DMS 273 treated with DMSO at 0.1 percent for 48 hours (cell line): ENCODE data around the gene GMEB2.

ENCODE experiments used
- DNase-seq: peaks from one replicate; lab custom pipeline; 2025; lab: John Stamatoyannopoulos, UW

GMEB2 gene

DNA sequence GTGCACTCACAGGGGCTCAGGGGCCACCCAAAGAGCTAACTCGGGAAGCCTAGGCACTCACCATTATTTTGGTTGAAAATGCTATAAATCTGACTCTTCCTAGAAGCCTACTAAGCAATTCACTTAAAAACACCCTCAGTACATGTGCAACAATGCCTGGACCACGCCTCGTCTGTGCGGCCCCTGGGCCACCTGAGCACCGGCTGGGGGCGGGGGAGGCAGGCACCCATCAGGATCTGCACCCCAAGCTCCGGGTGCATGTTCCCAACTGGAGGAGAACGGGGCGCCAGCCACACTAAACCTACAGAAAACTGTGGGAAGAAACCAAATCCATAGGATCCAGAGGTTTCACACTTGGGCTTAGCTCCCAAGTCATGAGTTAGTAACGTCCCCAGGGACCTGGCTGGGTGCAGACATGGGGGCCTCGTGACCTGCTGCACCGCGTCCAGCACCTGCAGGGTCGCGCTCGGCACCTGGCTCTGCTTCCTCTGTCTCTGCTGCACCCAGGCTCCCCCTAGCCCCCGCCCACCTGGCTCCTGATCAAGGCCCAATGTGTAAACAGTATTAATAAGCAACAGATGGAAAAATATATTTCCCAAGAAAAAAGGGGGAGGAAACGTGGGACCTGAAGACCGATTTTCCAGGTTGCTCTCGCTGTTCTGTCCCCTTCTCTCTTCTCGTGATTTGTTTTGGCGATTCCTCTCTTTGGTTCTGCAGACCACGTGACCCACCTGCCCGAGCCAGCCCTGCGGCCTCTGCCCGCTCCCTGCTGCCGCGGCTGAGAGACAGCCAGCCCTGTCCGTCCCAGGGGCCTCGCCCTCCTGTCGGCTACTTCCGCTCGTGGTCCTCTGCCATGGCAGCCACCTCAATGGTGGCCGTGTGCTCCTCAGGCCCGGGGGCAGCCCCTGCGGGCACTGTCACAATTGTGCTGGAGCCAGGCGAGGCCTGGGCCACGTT lies 37.4 kb downstream of the GMEB2 start:
- no peak for DNase-seq

DNA sequence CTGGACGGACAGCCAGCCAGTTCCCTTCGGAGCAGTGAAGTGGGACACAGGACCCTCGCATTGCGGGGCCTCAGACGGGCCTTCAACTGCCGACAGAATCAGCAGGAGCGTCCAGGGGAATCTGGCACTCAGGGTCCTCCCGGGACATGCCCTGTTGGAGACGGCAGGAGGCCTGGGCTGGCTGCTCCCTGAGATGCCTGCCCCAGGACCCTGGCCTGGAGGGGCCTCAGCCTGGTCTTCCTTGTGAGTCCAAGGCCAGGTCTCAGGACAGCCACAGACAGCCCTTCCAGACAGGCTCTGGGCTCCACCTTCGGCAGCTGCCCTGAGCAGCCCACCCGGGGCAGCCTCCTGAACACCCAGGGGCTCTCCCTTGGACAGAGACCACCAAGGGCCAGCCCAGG lies 38.3 kb downstream of the GMEB2 start:
- DNase-seq, result no peak

DNA sequence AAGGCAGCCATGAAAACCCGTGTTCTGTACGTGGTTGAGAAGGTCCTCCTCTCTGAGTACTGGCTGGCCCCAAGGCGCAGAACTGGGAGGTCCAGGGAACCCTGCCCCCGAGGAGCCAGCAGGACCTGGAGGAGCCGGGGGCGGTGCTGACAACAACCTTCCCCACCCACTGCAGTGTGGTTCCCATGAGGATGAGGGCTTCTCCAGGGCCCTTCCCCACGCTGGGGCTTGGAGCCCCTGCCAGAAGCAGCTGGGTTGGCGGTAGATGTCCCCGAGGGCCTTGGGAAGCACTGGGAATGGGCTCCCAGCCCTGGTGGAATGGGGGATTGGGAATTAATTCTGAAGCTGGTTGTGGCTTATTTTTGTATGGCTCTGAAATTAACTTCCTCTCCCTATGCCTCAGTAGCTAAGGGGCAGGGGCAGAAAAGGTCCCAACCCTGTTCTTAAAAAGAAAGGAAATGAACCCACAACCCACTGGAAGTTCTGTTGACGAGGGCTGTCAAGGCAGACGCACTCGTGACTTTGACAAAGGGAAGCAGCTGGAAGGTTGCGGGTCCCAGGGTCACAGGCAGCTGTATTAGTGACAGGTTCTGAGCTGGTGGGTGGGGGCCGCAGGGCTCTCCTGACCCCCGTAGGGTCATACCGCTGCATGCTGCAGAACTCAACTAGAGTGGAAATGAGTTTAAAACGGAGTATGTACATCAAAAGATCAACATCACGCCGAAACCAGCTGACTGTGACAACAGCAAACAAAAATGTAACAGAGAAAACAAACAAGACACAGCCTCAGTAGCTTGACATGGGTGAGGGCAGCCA lies 38.9 kb downstream of the GMEB2 start:
- DNase-seq, result no peak

DNA sequence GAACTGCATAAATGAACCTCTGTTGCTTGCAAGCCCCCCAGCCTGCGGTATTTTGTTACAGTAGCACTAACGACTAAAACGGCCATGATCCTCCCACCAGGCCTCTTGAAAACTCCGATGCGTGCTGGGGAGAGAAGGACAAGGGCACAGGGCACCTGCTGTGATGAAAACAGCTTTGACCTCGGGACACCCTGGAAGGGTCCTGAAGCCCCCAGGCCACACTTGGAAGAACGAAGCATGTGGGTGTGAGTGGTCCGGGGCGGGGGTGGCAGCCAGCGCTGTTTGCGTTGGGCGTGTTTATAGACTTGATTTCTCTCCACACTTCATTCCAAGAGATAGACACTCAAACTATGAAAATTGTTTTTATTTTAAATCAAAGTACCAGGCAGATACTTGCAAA lies 39.6 kb downstream of the GMEB2 start:
- no peak for DNase-seq

DNA sequence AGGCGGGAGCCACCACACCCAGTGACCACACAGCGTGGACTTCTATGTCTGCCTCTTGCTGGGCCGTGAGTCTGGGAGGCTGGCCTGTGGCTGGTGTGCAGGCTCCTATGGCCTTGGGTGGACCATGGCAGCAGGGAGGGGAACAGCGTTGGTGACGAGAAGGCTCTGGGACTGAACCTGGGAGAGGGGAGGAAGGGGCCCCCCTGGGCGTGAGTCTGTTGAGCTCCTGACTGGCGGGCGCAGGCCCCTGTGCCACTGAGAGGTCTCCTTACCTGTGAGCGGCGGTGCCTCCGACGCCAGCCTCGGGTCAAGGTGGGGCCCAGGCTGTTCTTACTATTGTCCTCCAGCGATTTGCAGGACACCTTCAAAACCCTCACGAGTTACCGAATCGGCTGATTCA lies 40.1 kb downstream of the GMEB2 start:
- DNase-seq, result no peak

GRCh38 chr20:63585616-63586565 lies 41.0 kb downstream of the GMEB2 start:
- no peak for DNase-seq

- no peak for DNase-seq
Observed at GRCh38 chr20:63582382-63583063, 44.4 kb downstream of the GMEB2 start.

DNA sequence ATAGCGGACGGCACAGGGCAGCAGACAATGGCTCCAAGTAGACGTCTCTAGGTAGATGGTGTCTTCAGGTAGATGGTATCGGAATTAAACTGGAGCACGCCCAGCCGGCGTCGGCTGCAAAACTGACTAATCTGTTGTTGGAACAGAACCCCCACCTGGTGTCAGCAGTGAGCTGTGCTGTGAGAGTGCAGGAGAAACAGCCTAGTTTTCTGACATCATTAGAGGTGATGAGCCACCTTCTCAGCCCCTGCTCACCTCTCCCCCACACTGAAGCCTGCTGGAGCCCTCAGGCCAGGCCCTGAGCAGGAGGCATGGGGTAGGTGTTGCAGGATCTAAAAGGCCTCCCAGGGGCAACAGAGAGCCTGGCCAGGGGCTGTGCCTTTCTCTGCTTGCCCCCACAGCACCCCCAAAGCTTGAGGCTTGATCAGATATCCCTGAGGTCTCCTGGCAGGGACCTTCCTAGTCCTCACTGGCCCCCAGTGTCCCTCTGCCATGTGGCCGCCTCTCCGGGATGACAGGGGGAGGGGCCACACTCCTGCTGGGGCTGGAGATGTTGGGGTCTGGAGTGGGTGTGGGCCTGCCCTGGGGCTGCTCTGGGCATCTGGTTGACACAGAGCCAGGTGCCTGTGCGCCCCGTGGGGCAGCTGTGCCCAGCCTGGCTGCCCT lies 46.0 kb downstream of the GMEB2 start:
- no peak for DNase-seq

- DNase-seq, result no peak
Observed at GRCh38 chr20:63579017-63579694, 47.7 kb downstream of the GMEB2 start.

- DNase-seq, result no peak
Observed at GRCh38 chr20:63578224-63579016, 48.5 kb downstream of the GMEB2 start.

DNA sequence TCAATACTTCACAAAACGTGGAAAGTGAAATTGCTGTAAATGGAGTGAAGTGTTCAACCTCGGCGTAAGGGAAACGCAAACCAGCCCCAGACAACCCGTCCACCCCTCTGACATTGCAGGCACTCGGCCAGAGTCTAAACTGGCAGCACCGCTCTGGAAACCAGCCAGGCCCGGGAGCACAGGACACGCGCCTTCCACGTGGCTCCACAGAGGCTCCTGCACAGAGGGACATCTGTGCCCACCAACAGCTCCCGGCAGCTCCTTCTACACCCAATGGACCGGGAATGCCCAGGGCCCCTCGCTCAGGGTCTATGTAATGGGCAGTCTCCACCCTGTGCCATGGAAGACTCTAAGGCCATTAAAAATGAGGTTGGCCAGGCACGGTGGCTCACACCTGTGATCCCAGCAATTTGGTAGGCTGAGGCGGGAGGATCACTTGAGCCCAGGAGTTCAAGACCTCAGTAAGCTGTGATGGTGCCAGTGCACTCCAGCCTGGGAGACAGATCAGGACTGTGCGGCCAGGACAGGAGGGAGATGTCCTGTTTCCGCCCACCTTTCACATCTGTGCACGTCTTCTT lies 49.5 kb downstream of the GMEB2 start:
- peak; percentile 7 for DNase-seq

DNA sequence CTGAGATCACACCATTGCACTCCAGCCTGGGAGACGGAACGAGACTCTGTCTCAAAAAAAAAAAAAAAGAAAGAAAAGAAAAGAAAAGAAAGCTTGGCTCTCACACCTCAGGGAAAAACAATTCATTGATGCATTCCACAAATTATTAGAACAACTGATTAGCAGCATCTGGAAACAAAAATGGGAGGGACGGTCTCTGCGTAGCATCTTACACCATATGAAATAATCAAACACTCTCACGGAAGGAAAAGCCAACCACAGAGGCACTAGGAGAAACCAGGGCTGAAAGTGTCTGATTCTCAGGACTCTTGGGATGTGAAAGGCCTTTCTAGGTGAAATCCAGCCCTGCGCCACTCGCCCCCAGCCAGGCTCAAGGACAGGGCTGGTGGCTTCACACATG lies 50.6 kb downstream of the GMEB2 start:
- DNase-seq, result no peak

- no peak for DNase-seq
Observed at GRCh38 chr20:63574829-63575743, 51.8 kb downstream of the GMEB2 start.

- peak; percentile 12 for DNase-seq
Observed at GRCh38 chr20:63574156-63574828, 52.6 kb downstream of the GMEB2 start, which contains the start of gene HELZ2. Gene HELZ2 (minus strand): TSS chr20:63574239. CDS start chr20:63572385, 1,854 bp downstream.

DNA sequence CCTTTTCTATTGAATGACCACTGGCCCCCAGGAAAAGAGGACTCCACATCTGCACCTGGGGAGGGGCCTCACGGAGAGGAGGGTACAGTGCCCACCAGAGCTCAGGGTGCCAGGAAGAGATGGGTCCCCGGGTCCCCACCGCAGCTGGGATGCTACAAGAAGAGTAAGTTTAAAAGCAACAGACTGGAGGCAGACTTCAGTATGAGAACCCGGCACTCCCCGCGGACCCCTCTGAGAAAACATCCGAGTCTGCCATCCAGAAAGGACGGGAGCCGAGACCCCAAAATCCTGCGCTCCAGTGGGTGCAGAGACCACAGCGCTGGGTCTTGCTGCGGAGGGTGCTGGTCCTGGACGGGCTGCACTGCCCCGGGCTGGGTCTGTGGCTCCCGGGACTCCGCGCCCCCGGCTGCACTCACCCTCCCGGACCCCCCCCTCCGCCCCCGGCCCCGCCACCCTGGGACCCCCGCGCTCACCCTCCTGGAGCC lies 53.2 kb downstream of the GMEB2 start:
- DNase-seq, result no peak

- DNase-seq, result no peak
Observed at GRCh38 chr20:63572788-63573646, 53.9 kb downstream of the GMEB2 start.
